HepG2 (cell line): ENCODE data around the gene TNNI3. TPM values are rescaled to one million over a fixed set of nuclear protein-coding genes. Genes with fewer than 3 reads are reported as not detected.

ENCODE experiments used
- MED13 ChIP-seq: sonication (generic); formaldehyde crosslinking; IDR thresholded peaks from 2 replicates; pipeline ENCODE4 v1.5.0; 2020; ENCODE audit warnings: missing genetic modification reagents
- MED8 ChIP-seq: sonication (generic); formaldehyde crosslinking; IDR thresholded peaks from 2 replicates; pipeline ENCODE4 v1.8.1; 2023; ENCODE audit warnings: mild to moderate bottlenecking, missing genetic modification reagents; ENCODE audit not compliant: insufficient replicate concordance
- MIER3 ChIP-seq: IDR thresholded peaks from 2 replicates; pipeline ENCODE4 v1.6.1; 2016; ENCODE audit warnings: missing compliant biosample characterization, borderline replicate concordance
- PTBP1 ChIP-seq: fragments of 200-400 bp; formaldehyde crosslinking; IDR thresholded peaks from 2 replicates; pipeline ENCODE4 v1.6.1; 2018; ENCODE audit warnings: low read length, low read depth; ENCODE audit not compliant: poor library complexity, severe bottlenecking
- SIN3A ChIP-seq: IDR thresholded peaks from 2 replicates; pipeline ENCODE4 v1.6.1; 2011; ENCODE audit warnings: low read depth, mild to moderate bottlenecking, control low read depth, low read length, borderline replicate concordance
- SIN3B ChIP-seq: fragments of 150-350 bp; IDR thresholded peaks from 2 replicates; pipeline ENCODE4 v1.6.1; 2014; ENCODE audit warnings: low read length
- SNAI1 ChIP-seq: sonication (generic); formaldehyde crosslinking; IDR thresholded peaks from 2 replicates; pipeline ENCODE4 v1.5.0; 2020; ENCODE audit warnings: mild to moderate bottlenecking, missing genetic modification reagents, borderline replicate concordance
- ZBTB43 ChIP-seq: sonication (generic); formaldehyde crosslinking; conservative IDR thresholded peaks from 2 replicates; pipeline ENCODE4 v1.4.0; 2020; ENCODE audit warnings: missing genetic modification reagents
- ZNF34 ChIP-seq: sonication (generic); formaldehyde crosslinking; IDR thresholded peaks from 2 replicates; pipeline ENCODE4 v1.4.0; 2020; ENCODE audit warnings: mild to moderate bottlenecking, missing genetic modification reagents, borderline replicate concordance
- ZNF570 ChIP-seq: sonication (generic); formaldehyde crosslinking; IDR thresholded peaks from 2 replicates; pipeline ENCODE4 v1.4.0; 2020; ENCODE audit warnings: mild to moderate bottlenecking, missing genetic modification reagents, borderline replicate concordance
- ZNF572 ChIP-seq: sonication (generic); formaldehyde crosslinking; IDR thresholded peaks from 2 replicates; pipeline ENCODE4 v1.5.1; 2020; ENCODE audit warnings: mild to moderate bottlenecking, missing genetic modification reagents
- ZNF615 ChIP-seq: sonication (generic); formaldehyde crosslinking; IDR thresholded peaks from 2 replicates; pipeline ENCODE4 v1.5.0; 2020; ENCODE audit warnings: mild to moderate bottlenecking, missing genetic modification reagents, borderline replicate concordance
- polyA plus RNA-seq, 8 experiments: library from polyadenylated mRNA; depleted of rRNA in 3 of 8; stranded (reverse) in 7 of 8; unstranded in 1 of 8; fragments of >200 nt; fragmentation: Illumina TruSeq in 4 of 8; extraction: Trizol in 4 of 8; gene quantifications; 2 replicates each; pipeline versions ENCODE4 v1.2.1 to v1.2.3, GENCODE V29; 2011 to 2016; ENCODE audit warnings: low read depth in 4 of 8, missing spikeins in 1 of 8, mixed read lengths in 1 of 8; ENCODE audit not compliant: insufficient read depth in 1 of 8
- total RNA-seq, 5 experiments: library from RNA; depleted of rRNA; stranded (reverse); fragments of >200 nt; fragmentation: Illumina TruSeq; extraction: Trizol; gene quantifications; 2 replicates each; pipeline ENCODE4 v1.2.3, GENCODE V29; 2016; ENCODE audit warnings: low read depth in 1 of 5
- TF ChIP-seq, protein P1 (sequence below): sonication (generic); formaldehyde crosslinking; IDR thresholded peaks from 2 replicates; pipeline ENCODE4 v1.5.0; 2020; ENCODE audit warnings: mild to moderate bottlenecking, missing genetic modification reagents, borderline replicate concordance
- TF ChIP-seq, protein P2 (sequence below): sonication (generic); formaldehyde crosslinking; IDR thresholded peaks from 2 replicates; pipeline ENCODE4 v1.5.1; 2020; ENCODE audit warnings: mild to moderate bottlenecking, missing genetic modification reagents, moderate library complexity
- TF ChIP-seq, protein P3 (sequence below): sonication (generic); formaldehyde crosslinking; IDR thresholded peaks from 2 replicates; pipeline ENCODE4 v1.5.1; 2020; ENCODE audit warnings: missing genetic modification reagents, mild to moderate bottlenecking, borderline replicate concordance
- TF ChIP-seq, protein P4 (sequence below): sonication (generic); formaldehyde crosslinking; IDR thresholded peaks from 2 replicates; pipeline ENCODE4 v1.8.1; 2023; ENCODE audit warnings: missing genetic modification reagents, mild to moderate bottlenecking, borderline replicate concordance
- TF ChIP-seq, protein P5 (sequence below): sonication (generic); formaldehyde crosslinking; IDR thresholded peaks from 2 replicates; pipeline ENCODE4 v1.8.0; 2022; ENCODE audit warnings: missing genetic modification reagents, mild to moderate bottlenecking, inconsistent platforms, borderline replicate concordance

Gene TNNI3
- total and polyA plus RNA-seq, 2 of the 13 experiments (the other 11 are each of a cell fraction or from before 2014, with no cell fraction given): 3.5 to 3.7 TPM

DNA sequence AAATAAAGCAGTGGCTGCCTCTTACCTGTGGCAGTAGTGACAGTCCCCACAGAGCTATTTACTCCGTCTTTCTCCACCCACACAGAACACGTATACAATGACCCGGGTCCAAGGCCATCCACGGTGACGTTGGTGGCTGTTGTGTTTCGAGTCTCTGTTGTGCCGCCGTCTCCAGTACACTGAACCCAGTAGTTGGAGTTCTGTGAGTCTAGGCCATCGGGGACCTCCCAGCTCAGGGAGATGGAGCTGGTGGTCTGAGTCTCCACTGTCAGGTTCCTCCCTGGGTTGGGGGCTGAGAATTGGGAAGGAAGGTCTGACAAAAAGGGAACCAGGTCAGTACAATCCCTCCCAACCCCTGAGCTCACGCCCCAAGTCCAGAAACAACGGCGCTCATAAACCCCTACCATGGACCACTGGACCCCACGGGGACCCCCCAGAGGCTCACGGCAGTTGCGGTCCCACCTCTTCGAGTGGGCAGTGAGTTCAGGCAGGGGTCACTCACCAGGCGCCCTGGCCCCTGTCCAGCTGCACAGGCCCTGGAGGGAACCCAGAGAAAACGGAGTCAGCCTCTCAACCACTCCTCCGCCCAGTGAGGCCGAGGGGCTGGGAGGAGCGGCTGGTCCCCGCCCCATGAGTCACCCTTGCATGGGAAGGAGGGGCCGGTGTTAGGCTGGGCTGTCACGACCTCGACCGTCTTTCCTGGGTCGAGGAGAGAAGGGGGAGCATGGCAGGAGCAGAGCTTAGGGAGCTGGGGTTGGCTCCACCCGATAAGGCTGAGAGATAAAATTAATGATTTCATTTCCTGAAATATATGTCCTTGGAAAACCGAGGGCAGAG, 49.4 kb upstream of the TNNI3 start (continued):
- TF ChIP-seq, protein P1, sequence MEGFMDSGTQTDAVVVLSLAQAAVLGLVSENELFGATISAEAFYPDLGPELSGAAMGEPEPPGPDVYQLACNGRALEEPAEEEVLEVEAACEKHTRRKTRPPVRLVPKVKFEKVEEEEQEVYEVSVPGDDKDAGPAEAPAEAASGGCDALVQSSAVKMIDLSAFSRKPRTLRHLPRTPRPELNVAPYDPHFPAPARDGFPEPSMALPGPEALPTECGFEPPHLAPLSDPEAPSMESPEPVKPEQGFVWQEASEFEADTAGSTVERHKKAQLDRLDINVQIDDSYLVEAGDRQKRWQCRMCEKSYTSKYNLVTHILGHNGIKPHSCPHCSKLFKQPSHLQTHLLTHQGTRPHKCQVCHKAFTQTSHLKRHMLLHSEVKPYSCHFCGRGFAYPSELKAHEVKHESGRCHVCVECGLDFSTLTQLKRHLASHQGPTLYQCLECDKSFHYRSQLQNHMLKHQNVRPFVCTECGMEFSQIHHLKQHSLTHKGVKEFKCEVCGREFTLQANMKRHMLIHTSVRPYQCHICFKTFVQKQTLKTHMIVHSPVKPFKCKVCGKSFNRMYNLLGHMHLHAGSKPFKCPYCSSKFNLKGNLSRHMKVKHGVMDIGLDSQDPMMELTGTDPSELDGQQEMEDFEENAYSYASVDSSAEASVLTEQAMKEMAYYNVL: peak; percentile 77; the same call in 1 of the 2 replicates
- TF ChIP-seq SIN3A: peak; percentile 70; the same call in 1 of the 2 replicates
- TF ChIP-seq SNAI1 (CRISPR knock-in tag): peak; percentile 70; the same call in 1 of the 2 replicates
- no peak for TF ChIP-seq MIER3 (CRISPR knock-in tag)
- TF ChIP-seq, protein P2, sequence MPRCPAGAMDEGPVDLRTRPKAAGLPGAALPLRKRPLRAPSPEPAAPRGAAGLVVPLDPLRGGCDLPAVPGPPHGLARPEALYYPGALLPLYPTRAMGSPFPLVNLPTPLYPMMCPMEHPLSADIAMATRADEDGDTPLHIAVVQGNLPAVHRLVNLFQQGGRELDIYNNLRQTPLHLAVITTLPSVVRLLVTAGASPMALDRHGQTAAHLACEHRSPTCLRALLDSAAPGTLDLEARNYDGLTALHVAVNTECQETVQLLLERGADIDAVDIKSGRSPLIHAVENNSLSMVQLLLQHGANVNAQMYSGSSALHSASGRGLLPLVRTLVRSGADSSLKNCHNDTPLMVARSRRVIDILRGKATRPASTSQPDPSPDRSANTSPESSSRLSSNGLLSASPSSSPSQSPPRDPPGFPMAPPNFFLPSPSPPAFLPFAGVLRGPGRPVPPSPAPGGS (CRISPR knock-in tag): peak; percentile 74
- peak; percentile 70 for TF ChIP-seq PTBP1
- no peak for TF ChIP-seq SIN3B
- TF ChIP-seq ZBTB43 (CRISPR knock-in tag): no peak; the same call in 1 of the 2 replicates
- TF ChIP-seq, protein P3, sequence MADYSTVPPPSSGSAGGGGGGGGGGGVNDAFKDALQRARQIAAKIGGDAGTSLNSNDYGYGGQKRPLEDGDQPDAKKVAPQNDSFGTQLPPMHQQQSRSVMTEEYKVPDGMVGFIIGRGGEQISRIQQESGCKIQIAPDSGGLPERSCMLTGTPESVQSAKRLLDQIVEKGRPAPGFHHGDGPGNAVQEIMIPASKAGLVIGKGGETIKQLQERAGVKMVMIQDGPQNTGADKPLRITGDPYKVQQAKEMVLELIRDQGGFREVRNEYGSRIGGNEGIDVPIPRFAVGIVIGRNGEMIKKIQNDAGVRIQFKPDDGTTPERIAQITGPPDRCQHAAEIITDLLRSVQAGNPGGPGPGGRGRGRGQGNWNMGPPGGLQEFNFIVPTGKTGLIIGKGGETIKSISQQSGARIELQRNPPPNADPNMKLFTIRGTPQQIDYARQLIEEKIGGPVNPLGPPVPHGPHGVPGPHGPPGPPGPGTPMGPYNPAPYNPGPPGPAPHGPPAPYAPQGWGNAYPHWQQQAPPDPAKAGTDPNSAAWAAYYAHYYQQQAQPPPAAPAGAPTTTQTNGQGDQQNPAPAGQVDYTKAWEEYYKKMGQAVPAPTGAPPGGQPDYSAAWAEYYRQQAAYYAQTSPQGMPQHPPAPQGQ (CRISPR knock-in tag): no peak
- no peak for TF ChIP-seq ZNF570 (CRISPR knock-in tag)
- 0 out of 2 replicates have a peak, but pooled peaks have one; percentile 86 for TF ChIP-seq ZNF572
- TF ChIP-seq, protein P4, sequence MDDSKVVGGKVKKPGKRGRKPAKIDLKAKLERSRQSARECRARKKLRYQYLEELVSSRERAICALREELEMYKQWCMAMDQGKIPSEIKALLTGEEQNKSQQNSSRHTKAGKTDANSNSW (CRISPR knock-in tag): peak; percentile 39; the same call in 1 of the 2 replicates
- TF ChIP-seq MED8 (CRISPR knock-in tag): peak; percentile 77
- TF ChIP-seq, protein P5, sequence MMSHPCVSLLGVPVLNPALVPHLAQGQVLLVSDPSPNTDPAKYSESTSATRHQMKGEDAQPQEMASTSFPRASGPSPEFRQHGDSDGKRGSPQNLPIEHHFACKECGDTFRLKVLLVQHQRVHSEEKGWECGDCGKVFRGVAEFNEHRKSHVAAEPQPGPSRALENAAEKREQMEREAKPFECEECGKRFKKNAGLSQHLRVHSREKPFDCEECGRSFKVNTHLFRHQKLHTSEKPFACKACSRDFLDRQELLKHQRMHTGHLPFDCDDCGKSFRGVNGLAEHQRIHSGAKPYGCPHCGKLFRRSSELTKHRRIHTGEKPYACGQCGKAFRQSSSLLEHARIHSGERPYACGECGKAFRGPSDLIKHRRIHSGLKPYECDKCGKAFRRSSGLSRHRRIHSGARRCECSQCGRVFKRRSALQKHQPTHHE: no peak; the same call in 1 of the 2 replicates
- no peak for TF ChIP-seq MED13 (CRISPR knock-in tag)
- TF ChIP-seq ZNF34 (CRISPR knock-in tag): no peak
- no peak for TF ChIP-seq ZNF615 (CRISPR knock-in tag)
